ENCODE measurements around the gene TMEM175.

DNA sequence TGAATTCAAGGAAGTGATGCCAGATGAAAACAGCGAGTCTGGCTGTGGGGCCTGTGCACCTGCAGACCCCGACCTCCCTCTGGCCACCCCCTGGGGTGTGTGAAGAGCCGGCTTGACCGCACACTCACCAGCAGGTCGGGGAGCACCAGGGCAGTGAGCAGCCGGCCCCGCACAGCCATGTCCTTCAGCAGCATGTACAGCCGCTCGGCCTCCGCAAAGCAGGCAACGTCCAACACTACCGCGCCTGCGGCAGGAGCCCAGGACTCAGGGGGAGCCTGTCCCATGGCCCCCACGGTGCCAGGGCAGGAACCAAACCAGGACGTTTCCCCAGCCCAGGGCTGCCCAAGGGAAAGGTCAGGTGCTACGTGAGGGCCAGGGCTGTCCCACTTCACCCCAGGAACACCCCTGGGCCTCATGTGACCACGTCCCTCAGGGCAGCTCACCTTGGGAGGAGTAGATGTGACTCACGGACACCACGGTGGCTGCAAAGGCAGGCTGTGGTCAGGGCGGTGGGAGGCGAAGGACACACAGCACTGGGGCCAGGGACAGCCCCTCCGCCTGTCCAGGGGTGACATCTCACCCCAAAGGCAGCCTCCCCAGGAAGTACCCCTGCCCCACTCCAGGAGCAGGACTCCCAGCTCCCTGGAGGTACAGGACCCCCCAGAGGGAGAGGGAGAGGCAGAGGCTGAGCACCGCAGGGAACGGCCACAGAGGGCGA lies 32.9 kb downstream of the TMEM175 start:
- TF ChIP-seq, protein P1, sequence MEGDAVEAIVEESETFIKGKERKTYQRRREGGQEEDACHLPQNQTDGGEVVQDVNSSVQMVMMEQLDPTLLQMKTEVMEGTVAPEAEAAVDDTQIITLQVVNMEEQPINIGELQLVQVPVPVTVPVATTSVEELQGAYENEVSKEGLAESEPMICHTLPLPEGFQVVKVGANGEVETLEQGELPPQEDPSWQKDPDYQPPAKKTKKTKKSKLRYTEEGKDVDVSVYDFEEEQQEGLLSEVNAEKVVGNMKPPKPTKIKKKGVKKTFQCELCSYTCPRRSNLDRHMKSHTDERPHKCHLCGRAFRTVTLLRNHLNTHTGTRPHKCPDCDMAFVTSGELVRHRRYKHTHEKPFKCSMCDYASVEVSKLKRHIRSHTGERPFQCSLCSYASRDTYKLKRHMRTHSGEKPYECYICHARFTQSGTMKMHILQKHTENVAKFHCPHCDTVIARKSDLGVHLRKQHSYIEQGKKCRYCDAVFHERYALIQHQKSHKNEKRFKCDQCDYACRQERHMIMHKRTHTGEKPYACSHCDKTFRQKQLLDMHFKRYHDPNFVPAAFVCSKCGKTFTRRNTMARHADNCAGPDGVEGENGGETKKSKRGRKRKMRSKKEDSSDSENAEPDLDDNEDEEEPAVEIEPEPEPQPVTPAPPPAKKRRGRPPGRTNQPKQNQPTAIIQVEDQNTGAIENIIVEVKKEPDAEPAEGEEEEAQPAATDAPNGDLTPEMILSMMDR (IDR thresholded peaks at IDR 0.05; ENCODE audit: insufficient read depth, low read length), result no peak
- TF ChIP-seq GABPA (IDR thresholded peaks at IDR 0.05; ENCODE audit: low read depth) (no peak), POLR2AphosphoS5 (IDR thresholded peaks at IDR 0.05; ENCODE audit: low read depth) (no peak)
- TF ChIP-seq, protein P2, sequence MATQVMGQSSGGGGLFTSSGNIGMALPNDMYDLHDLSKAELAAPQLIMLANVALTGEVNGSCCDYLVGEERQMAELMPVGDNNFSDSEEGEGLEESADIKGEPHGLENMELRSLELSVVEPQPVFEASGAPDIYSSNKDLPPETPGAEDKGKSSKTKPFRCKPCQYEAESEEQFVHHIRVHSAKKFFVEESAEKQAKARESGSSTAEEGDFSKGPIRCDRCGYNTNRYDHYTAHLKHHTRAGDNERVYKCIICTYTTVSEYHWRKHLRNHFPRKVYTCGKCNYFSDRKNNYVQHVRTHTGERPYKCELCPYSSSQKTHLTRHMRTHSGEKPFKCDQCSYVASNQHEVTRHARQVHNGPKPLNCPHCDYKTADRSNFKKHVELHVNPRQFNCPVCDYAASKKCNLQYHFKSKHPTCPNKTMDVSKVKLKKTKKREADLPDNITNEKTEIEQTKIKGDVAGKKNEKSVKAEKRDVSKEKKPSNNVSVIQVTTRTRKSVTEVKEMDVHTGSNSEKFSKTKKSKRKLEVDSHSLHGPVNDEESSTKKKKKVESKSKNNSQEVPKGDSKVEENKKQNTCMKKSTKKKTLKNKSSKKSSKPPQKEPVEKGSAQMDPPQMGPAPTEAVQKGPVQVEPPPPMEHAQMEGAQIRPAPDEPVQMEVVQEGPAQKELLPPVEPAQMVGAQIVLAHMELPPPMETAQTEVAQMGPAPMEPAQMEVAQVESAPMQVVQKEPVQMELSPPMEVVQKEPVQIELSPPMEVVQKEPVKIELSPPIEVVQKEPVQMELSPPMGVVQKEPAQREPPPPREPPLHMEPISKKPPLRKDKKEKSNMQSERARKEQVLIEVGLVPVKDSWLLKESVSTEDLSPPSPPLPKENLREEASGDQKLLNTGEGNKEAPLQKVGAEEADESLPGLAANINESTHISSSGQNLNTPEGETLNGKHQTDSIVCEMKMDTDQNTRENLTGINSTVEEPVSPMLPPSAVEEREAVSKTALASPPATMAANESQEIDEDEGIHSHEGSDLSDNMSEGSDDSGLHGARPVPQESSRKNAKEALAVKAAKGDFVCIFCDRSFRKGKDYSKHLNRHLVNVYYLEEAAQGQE (IDR thresholded peaks at IDR 0.05; ENCODE audit: insufficient replicate concordance, low read depth), result no peak

All from HL-60 (cell line).